ENCODE data around the gene COL26A1.

Gene COL26A1

DNA sequence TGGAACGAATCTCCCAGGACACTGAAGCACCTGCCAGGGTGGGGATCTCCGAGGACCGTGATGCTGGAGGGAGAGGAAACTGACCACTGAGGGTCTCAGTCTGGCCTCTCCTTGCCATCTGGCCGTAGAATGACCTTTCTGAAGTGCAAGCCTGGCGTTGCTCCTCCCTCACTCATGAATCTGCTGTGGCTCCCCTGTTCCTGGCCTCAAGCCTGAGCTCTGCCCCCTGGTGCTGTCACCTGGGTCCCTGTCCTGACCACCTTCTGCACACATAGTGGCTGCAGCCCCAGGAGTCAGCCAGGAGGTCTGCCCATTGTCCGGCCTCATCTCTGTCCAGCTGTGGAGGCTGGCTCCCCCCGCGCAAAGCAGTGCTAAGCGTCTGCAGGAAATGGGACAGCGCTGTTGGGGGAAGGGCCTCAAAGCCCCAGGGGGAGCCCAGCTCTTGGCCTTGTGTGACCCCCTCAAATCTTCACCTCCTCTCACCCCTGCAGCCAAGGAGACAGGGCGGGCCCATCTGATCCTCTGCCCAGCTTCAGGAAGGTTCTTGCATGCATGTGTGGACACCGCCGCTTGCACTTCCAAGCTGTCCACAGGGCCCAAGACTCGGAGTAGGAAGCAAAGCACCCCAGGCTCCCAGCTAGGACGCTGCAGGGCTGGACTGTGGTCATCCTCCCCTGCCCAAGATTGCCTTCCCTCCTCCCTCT, 200.7 kb downstream of the COL26A1 start:
- Histone ChIP-seq H3K9me3 (ENCODE audit: control insufficient read depth in 1 of 2, low read length in 2 of 2) (no peaks in the 10 kb centered on the region), H3K9ac (ENCODE audit: low read depth in 1 of 2, low read length in 2 of 2) (no peak overlapping the region), H3K27ac (ENCODE audit: low read depth, low read length) (no peak overlapping the region), H3K27me3 (ENCODE audit: control insufficient read depth in 1 of 2, insufficient read depth in 2 of 2, low read length in 2 of 2) (peaks cover 0 to 6% of the 10 kb centered on the region in 2 donors), H3K36me3 (ENCODE audit: control insufficient read depth in 1 of 2, insufficient read depth in 2 of 2, low read length in 2 of 2) (no peaks in the 10 kb centered on the region), H3K4me1 (ENCODE audit: control insufficient read depth in 1 of 2, insufficient read depth in 2 of 2, low read length in 2 of 2) (no peaks in the 10 kb centered on the region), H3K4me3 (ENCODE audit: low read depth in 1 of 2, low read length in 2 of 2) (no peak overlapping the region)

DNA sequence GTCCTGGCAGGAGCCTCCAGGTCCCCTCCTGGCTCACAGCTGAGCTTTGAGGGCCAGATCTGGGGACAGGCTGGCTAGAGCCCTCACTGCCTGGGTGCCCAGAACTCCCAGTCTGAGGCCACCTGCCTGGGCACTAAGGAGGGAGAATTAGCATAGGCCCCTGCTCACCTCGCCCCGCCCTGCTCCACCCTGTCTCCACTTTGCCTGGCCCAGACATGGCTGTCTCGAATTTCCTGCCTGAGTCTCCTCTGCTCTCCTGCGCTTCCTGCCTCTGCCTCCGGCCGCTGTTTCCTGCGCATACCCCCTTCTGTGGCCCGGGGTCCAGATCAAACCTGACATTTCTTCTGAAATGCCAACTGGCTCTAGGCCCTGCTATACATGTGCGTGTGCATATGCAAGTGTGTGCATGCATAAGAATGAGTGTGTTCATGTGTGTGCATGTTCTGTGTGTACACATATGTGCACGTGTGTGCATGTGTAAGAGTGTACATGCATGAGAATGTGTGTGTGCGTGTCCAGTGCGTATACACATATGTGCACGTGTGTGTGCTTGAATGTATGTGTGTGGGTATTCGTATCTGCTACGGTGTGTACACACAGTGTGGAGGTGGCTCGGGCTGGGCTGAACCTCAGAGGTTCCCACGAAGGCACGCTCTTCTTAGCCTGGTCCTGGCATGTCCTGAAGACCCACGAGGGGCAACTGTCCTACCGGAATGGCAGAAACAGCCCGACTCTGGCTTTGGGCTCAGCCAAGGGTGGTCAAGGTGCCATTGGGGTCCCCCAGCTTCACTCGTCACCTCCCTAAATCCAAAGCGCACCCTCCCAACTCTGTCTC, 201.5 kb downstream of the COL26A1 start:
- Histone ChIP-seq H3K4me3 (ENCODE audit: low read depth in 1 of 2, low read length in 2 of 2) (no peak overlapping the region), H3K27ac (ENCODE audit: low read depth, low read length) (no peak overlapping the region)

DNA sequence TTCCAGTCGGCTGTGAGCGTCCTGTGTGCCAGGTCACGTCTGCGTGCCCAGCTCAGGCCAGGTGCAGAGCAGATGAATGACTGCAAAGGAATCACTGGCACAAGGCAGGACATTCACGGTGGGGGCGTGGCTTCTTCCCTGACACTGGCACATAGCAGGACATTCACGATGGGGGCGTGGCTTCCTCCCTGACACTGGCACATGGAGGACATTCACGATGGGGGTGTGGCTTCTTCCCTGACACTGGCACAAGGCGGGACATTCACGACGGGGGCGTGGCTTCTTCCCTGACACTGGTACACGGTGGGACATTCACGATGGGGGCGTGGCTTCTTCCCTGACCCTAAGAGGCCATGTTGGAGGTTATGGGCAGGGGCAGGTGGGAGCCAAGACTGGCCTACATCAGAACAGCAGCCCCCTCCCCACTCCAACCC, 202.1 kb downstream of the COL26A1 start:
- H3K36me3 ChIP-seq (ENCODE audit: control insufficient read depth in 1 of 2, insufficient read depth in 2 of 2, low read length in 2 of 2), result no peaks in the 10 kb centered on the region
- H3K27me3 ChIP-seq (ENCODE audit: control insufficient read depth in 1 of 2, insufficient read depth in 2 of 2, low read length in 2 of 2), result peaks cover 0 to 6% of the 10 kb centered on the region in 2 donors
- no peak overlapping the region for H3K4me3 ChIP-seq (ENCODE audit: low read depth in 1 of 2, low read length in 2 of 2)
- H3K9me3 ChIP-seq (ENCODE audit: control insufficient read depth in 1 of 2, low read length in 2 of 2), result no peaks in the 10 kb centered on the region
- H3K9ac ChIP-seq (ENCODE audit: low read depth in 1 of 2, low read length in 2 of 2), result no peak overlapping the region
- H3K4me1 ChIP-seq (ENCODE audit: control insufficient read depth in 1 of 2, insufficient read depth in 2 of 2, low read length in 2 of 2), result no peaks in the 10 kb centered on the region
- H3K27ac ChIP-seq (ENCODE audit: low read depth, low read length), result no peak overlapping the region

More for the DNA sequence above, 201.5 kb downstream of the COL26A1 start:
- Histone ChIP-seq H3K9me3 (ENCODE audit: control insufficient read depth in 1 of 2, low read length in 2 of 2) (no peaks in the 10 kb centered on the region), H3K9ac (ENCODE audit: low read depth in 1 of 2, low read length in 2 of 2) (no peak overlapping the region), H3K27me3 (ENCODE audit: control insufficient read depth in 1 of 2, insufficient read depth in 2 of 2, low read length in 2 of 2) (peaks cover 0 to 6% of the 10 kb centered on the region in 2 donors), H3K36me3 (ENCODE audit: control insufficient read depth in 1 of 2, insufficient read depth in 2 of 2, low read length in 2 of 2) (no peaks in the 10 kb centered on the region), H3K4me1 (ENCODE audit: control insufficient read depth in 1 of 2, insufficient read depth in 2 of 2, low read length in 2 of 2) (no peaks in the 10 kb centered on the region)

DNA sequence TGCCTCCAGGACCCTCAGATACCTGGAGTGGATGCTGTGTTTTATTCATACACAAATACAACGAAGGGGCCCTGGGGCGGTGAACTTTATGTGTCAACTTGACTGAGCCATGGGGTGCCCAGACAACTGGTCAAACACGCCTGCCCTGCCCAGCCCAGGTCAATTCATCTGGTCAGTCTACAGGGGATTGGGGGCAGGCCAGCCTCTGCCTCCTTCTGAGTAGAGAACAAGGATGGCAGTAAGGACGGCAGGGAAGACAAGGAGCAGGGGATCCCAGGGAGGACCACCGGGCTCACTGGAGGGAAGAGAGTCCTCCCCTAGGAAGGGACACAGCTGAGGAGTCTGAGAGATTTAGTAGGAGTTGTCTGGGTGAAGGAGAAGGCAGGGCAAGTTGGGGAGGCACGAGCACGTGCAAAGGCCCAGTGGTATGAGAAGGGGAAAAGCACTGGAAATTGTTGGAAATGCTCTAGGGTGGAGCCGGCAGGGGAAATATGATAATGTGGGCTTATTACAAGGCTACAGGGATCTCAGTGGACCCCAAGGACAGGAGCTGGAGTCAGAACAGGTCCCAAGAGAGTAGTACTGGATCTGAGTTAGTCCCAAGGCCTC, 203.0 kb downstream of the COL26A1 start:
- peaks cover 0 to 6% of the 10 kb centered on the region in 2 donors for H3K27me3 ChIP-seq (ENCODE audit: control insufficient read depth in 1 of 2, insufficient read depth in 2 of 2, low read length in 2 of 2)
- no peaks in the 10 kb centered on the region for H3K9me3 ChIP-seq (ENCODE audit: control insufficient read depth in 1 of 2, low read length in 2 of 2)
- H3K36me3 ChIP-seq (ENCODE audit: control insufficient read depth in 1 of 2, insufficient read depth in 2 of 2, low read length in 2 of 2), result no peaks in the 10 kb centered on the region
- H3K4me1 ChIP-seq (ENCODE audit: control insufficient read depth in 1 of 2, insufficient read depth in 2 of 2, low read length in 2 of 2), result no peaks in the 10 kb centered on the region
- H3K4me3 ChIP-seq (ENCODE audit: low read depth in 1 of 2, low read length in 2 of 2), result no peak overlapping the region
- no peak overlapping the region for H3K9ac ChIP-seq (ENCODE audit: low read depth in 1 of 2, low read length in 2 of 2)
- H3K27ac ChIP-seq (ENCODE audit: low read depth, low read length), result no peak overlapping the region

DNA sequence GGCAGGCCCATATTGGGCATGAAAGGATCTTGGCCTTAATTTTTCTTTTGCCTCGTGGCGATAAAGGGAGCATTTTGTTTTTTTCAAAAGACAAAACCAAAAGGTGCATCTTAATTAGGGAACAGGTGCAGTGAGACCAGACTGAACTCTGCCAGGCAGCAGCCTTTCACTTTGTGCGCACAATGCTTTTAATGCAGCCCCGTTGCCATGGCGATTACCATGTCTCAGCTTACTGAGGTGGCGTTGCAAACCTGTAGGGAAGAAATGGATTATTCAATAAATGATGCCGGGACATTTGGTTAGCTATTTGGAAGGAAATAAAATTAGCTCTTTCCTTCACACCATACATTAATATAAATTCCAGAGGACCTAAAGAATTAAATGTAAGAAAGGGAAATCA, 204.6 kb downstream of the COL26A1 start:
- no peaks in the 10 kb centered on the region for H3K36me3 ChIP-seq (ENCODE audit: control insufficient read depth in 1 of 2, insufficient read depth in 2 of 2, low read length in 2 of 2)
- no peak overlapping the region for H3K27ac ChIP-seq (ENCODE audit: low read depth, low read length)
- peaks cover 0 to 6% of the 10 kb centered on the region in 2 donors for H3K27me3 ChIP-seq (ENCODE audit: control insufficient read depth in 1 of 2, insufficient read depth in 2 of 2, low read length in 2 of 2)
- no peak overlapping the region for H3K9ac ChIP-seq (ENCODE audit: low read depth in 1 of 2, low read length in 2 of 2)
- H3K9me3 ChIP-seq (ENCODE audit: control insufficient read depth in 1 of 2, low read length in 2 of 2), result peaks cover 0 to 3% of the 10 kb centered on the region in 2 donors
- no peak overlapping the region for H3K4me3 ChIP-seq (ENCODE audit: low read depth in 1 of 2, low read length in 2 of 2)
- no peaks in the 10 kb centered on the region for H3K4me1 ChIP-seq (ENCODE audit: control insufficient read depth in 1 of 2, insufficient read depth in 2 of 2, low read length in 2 of 2)

DNA sequence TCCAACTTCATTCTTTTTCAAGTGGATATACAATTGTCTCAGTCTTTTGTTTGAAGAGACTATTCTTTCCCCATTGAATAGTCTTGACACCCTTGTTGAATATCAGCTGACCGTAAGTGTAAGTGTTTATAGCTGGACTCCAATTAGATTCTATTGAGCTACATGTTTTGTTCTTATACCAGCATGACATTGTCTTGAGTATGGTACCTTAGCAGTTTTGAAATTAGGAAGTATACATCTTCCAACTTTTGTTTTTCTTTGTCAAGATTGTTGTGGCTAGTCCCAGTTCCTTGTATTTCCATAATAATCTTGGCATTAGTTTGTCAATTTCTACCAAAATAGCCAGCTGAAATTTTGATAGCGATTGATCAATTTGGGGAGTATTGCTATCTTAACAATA, 209.5 kb downstream of the COL26A1 start:
- Histone ChIP-seq H3K9ac (ENCODE audit: low read depth in 1 of 2, low read length in 2 of 2) (no peak overlapping the region), H3K9me3 (ENCODE audit: control insufficient read depth in 1 of 2, low read length in 2 of 2) (peaks cover 4 to 11% of the 10 kb centered on the region in 2 donors), H3K4me3 (ENCODE audit: low read depth in 1 of 2, low read length in 2 of 2) (no peak overlapping the region), H3K36me3 (ENCODE audit: control insufficient read depth in 1 of 2, insufficient read depth in 2 of 2, low read length in 2 of 2) (no peaks in the 10 kb centered on the region), H3K27ac (ENCODE audit: low read depth, low read length) (no peak overlapping the region), H3K27me3 (ENCODE audit: control insufficient read depth in 1 of 2, insufficient read depth in 2 of 2, low read length in 2 of 2) (no peaks in the 10 kb centered on the region), H3K4me1 (ENCODE audit: control insufficient read depth in 1 of 2, insufficient read depth in 2 of 2, low read length in 2 of 2) (no peaks in the 10 kb centered on the region)

DNA sequence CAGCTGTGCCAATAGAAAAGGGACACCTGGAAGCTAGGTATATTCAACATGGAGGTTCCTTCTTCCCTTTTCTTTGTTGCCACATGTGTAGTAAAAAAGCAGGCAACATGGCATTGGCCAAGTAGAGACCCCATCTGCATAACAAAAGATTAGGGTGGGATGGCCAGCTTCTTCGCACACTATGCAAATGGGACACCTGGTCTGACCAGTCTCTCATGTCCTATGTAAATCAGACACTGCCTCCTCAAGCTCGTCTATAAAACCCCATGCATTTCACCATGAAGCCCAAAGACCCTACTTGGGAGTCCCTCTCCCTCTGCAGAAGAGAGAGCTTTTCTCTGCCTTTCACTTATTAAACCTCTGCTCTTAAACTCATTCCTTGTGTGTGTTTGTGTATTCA, 212.5 kb downstream of the COL26A1 start:
- no peaks in the 10 kb centered on the region for H3K4me1 ChIP-seq (ENCODE audit: control insufficient read depth in 1 of 2, insufficient read depth in 2 of 2, low read length in 2 of 2)
- peaks cover 4 to 11% of the 10 kb centered on the region in 2 donors for H3K9me3 ChIP-seq (ENCODE audit: control insufficient read depth in 1 of 2, low read length in 2 of 2)
- no peaks in the 10 kb centered on the region for H3K36me3 ChIP-seq (ENCODE audit: control insufficient read depth in 1 of 2, insufficient read depth in 2 of 2, low read length in 2 of 2)
- no peak overlapping the region for H3K27ac ChIP-seq (ENCODE audit: low read depth, low read length)
- no peaks in the 10 kb centered on the region for H3K27me3 ChIP-seq (ENCODE audit: control insufficient read depth in 1 of 2, insufficient read depth in 2 of 2, low read length in 2 of 2)
- H3K4me3 ChIP-seq (ENCODE audit: low read depth in 1 of 2, low read length in 2 of 2), result no peak overlapping the region
- no peak overlapping the region for H3K9ac ChIP-seq (ENCODE audit: low read depth in 1 of 2, low read length in 2 of 2)

DNA sequence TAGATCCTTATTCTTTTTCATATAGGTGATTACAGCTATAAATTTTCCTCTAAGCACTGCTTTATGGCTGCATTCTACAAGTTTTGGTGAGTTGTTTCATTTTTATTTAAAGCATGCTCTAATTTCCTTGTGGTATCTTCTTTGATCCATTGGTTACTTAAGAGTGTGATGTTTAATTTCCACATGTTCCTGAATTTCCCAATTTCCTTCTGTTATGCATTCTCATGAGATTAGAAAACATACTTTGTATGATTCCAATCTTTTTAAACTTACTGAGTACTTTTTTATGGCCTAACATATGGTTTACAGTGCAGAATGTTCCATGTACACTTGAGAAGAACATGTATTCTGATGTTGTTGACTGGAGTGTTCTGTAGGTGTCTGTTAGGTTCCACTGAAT, 213.0 kb downstream of the COL26A1 start:
- Histone ChIP-seq H3K27ac (ENCODE audit: low read depth, low read length) (no peak overlapping the region), H3K4me3 (ENCODE audit: low read depth in 1 of 2, low read length in 2 of 2) (no peak overlapping the region), H3K9ac (ENCODE audit: low read depth in 1 of 2, low read length in 2 of 2) (no peak overlapping the region), H3K4me1 (ENCODE audit: control insufficient read depth in 1 of 2, insufficient read depth in 2 of 2, low read length in 2 of 2) (no peaks in the 10 kb centered on the region), H3K27me3 (ENCODE audit: control insufficient read depth in 1 of 2, insufficient read depth in 2 of 2, low read length in 2 of 2) (no peaks in the 10 kb centered on the region), H3K9me3 (ENCODE audit: control insufficient read depth in 1 of 2, low read length in 2 of 2) (peaks cover 4 to 11% of the 10 kb centered on the region in 2 donors), H3K36me3 (ENCODE audit: control insufficient read depth in 1 of 2, insufficient read depth in 2 of 2, low read length in 2 of 2) (no peaks in the 10 kb centered on the region)

DNA sequence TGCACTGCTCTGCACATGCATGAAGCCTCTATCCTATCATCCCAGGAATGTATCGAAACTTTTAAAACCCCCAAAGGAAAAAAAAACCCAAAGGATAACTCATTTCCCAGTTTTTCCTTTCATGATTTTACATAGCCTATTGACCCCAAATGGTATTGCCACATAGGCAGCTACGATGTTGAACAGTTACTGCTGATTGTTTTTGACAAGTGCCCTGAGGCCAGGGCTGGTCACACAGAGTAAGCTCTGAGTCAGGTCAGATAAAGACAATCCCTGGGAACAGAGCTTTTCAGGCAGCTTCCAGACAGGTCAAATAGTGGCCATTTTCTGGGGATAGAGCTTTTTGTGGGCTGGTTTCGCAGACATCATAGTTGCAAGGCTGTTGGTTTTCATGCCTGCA, 214.3 kb downstream of the COL26A1 start:
- H3K4me3 ChIP-seq (ENCODE audit: low read depth in 1 of 2, low read length in 2 of 2), result no peak overlapping the region

DNA sequence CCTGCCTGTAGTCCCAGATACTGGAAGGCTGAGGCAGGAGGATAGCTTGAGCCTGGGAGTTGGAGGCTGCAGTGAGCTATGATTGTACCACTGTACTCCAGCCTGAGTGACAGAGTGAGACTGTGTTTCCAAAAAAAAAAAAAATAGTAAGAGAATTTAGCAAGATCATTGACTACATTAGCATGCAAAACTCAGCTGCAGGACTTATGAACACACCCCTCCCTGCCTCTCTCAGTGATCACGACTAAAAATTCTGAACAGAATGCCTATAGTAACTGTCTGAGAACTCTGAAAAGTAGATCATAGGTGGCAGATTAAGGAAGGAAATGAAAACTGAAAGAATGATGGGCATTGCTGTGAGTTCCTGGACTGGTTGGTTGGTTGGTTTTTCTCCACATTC, 215.9 kb downstream of the COL26A1 start:
- Histone ChIP-seq H3K27ac (ENCODE audit: low read depth, low read length) (no peak overlapping the region), H3K9ac (ENCODE audit: low read depth in 1 of 2, low read length in 2 of 2) (no peak overlapping the region), H3K9me3 (ENCODE audit: control insufficient read depth in 1 of 2, low read length in 2 of 2) (peaks cover 7% of the 10 kb centered on the region in 2 donors), H3K36me3 (ENCODE audit: control insufficient read depth in 1 of 2, insufficient read depth in 2 of 2, low read length in 2 of 2) (peaks cover 0 to 3% of the 10 kb centered on the region in 2 donors), H3K4me1 (ENCODE audit: control insufficient read depth in 1 of 2, insufficient read depth in 2 of 2, low read length in 2 of 2) (no peaks in the 10 kb centered on the region), H3K4me3 (ENCODE audit: low read depth in 1 of 2, low read length in 2 of 2) (no peak overlapping the region), H3K27me3 (ENCODE audit: control insufficient read depth in 1 of 2, insufficient read depth in 2 of 2, low read length in 2 of 2) (no peaks in the 10 kb centered on the region)

More for the DNA sequence above, 214.3 kb downstream of the COL26A1 start:
- peaks cover 4 to 11% of the 10 kb centered on the region in 2 donors for H3K9me3 ChIP-seq (ENCODE audit: control insufficient read depth in 1 of 2, low read length in 2 of 2)
- no peaks in the 10 kb centered on the region for H3K4me1 ChIP-seq (ENCODE audit: control insufficient read depth in 1 of 2, insufficient read depth in 2 of 2, low read length in 2 of 2)
- no peaks in the 10 kb centered on the region for H3K36me3 ChIP-seq (ENCODE audit: control insufficient read depth in 1 of 2, insufficient read depth in 2 of 2, low read length in 2 of 2)
- H3K27ac ChIP-seq (ENCODE audit: low read depth, low read length), result no peak overlapping the region
- H3K27me3 ChIP-seq (ENCODE audit: control insufficient read depth in 1 of 2, insufficient read depth in 2 of 2, low read length in 2 of 2), result no peaks in the 10 kb centered on the region
- no peak overlapping the region for H3K9ac ChIP-seq (ENCODE audit: low read depth in 1 of 2, low read length in 2 of 2)
